COLO829 (cell line): Measurements from ENCODE around the gene ADGRA3.
A peak's percentile ranks its signal among the peaks of the same experiment; 100 is the strongest.

Experiments used
- DNase-seq: peaks from one replicate; pipeline ENCODE4 v3.0.0; 2012; ENCODE audit warnings: low spot score

ADGRA3 gene

GRCh38 chr4:22363787-22364186 lies 152.1 kb downstream of the ADGRA3 start:
- DNase-seq, result no peak

GRCh38 chr4:22363036-22363435 lies 152.8 kb downstream of the ADGRA3 start:
- DNase-seq, result no peak

DNA sequence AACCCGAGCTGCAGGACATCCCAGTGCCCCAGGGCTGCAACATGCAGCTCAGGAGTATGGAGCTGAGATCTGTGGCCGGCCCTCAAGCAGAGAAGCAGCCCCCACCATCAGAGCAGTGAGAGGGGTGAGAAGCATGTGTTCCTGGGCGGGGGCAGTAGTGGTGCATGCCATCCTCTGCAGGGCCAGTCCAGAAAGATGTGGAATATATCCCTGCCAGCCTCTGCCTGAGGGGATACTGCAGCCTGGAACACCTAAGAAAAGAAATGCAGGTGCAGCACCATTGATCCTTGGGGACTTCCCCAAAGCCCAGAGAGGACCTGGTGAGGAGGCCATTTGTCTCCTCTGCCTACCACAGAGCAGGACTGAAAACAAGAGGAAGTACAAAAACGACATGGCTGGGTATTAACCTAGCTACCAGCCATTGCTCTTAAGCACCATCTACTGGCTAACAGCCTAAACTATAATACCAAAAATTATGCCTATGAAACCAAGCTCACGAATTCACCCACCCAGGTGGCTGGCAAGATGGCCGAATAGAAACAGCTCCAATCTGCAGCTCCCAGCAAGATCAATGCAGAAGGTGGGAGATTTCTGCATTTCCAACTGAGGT lies 158.8 kb downstream of the ADGRA3 start:
- peak; percentile 11 for DNase-seq

DNA sequence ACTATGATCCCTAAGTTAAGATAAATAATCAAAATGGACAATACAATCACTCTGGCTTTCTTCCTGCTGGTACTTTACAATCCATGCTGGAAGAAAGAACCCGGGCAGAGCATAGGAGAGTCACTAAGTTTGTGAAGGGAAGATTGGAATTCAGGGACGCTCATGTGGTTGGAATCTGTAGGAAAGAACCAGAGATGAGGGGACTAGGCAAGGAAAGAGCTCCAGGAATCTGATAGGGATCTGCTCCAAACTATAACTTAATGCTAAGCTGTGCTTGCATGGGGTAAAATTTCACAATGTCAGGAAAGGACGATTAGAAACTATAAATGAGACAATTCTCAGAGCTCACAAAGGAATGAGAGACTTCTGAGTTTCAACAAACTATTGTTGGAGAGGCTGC lies 167.5 kb downstream of the ADGRA3 start:
- no peak for DNase-seq

- peak; percentile 66 for DNase-seq
These were observed 170.2 kb downstream of the ADGRA3 start for GRCh38 chr4:22345678-22346077.

- no peak for DNase-seq
These were observed 170.8 kb downstream of the ADGRA3 start for GRCh38 chr4:22345055-22345454.

DNA sequence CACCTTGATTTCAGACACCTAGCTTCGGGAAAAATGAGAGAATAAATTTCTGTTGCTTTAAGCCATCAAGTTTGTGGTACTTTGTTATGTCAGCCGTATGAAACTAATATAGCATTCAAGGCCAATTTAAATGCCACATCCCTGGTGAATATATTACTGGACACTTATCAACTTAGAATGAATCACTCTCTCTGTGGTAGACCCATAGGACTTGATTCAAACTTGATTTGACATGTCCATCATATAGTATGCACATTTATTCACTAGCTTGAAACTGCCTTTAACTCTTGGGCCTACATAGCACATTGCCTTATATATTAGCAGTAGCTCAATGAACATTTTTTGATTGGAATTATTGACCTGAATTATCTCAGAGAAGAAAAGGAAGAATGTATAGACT lies 172.3 kb downstream of the ADGRA3 start:
- DNase-seq, result no peak

- no peak for DNase-seq
These were observed 176.4 kb downstream of the ADGRA3 start for GRCh38 chr4:22339491-22339890.

DNA sequence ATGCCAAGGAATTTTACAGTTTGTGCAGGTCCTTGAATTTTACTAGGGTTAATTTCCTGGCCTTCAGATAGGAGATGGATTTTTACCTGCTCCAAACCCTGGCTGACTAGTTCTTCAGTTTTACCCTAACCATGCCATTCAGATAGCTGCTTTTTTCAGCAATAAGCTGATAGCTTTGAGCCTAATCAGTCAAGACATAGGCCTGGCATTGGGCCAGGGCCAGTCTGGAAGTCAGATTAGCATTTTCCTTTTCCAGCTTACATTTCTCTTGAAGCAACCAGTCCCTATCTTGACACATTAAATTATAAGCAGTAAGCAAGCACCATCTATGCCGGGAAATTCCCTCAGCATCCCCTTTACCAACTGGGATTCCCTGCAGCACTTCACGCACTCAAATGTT lies 177.1 kb downstream of the ADGRA3 start:
- no peak for DNase-seq
